T-helper 1 cell treated with Interleukin-12 subunit alpha and Interleukin-12 subunit beta and Interleukin-4 antibody, amounts not matched to agents 30 ng/mL and 1 ng/mL, for 36 hours (primary cell): Measurements from ENCODE around the gene PEX16. TPM values are rescaled to one million over a fixed set of nuclear protein-coding genes. Genes with fewer than 3 reads are reported as not detected.
"Not testable (repeated sequence)": the region's sequence is repeated elsewhere in the genome, so short reads cannot be mapped to it uniquely, and the experiment has no call there.

Experiments used
- intact Hi-C: fragments of 100-400 bp; cut with micrococcal nuclease; formaldehyde crosslinking; loops from one replicate; pipeline ENCODE4 v1.15.1; 2024
- total RNA-seq: library from RNA; stranded (reverse); gene quantifications from 2 replicates; pipeline ENCODE4 v1.2.3, GENCODE V29; 2022

PEX16 gene
- total RNA-seq, 1 donor from 2014 or later: 53.3 TPM

DNA sequence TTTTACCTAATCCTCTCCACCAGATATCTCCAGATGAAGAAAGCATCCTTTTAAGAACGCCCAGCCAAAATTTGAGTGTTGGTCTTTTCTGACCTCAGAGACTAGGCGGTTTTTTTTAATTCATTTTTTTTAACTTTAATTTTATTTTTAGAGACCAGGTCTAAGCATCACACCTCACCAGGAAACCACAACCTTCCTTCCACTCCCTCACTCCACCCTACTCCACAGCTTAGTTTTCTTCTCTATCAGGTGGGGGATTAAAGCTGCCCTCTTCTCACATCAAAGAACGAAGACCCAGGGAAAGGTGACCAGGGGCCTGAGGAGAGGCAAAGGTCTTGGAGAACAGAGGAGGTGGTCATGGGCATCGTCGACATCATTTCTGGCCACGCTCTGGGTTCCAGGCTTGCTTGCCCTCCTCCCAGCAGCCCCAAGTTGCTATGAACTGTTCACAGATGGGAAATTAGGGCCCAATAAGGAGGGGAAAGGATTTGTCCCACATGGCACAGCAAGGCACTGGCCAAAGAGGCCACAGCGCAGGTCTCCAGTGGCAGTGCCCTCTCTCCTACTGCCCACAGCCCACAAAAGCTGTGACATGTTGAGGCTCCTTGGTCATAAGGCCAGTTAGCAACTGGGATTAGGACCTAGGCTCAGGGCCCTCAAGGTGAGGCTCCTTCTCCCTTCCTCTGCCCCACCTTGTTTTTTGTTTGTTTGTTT lies 1.4 kb upstream of the PEX16 start:
- intact Hi-C loops: loop anchor here (1.0 to 5.0 kb wide), 18 partner anchors 20 to 1723 kb away; partner anchors contain the start of genes ARHGAP1, CKAP5, CRY2 and DDB2

DNA sequence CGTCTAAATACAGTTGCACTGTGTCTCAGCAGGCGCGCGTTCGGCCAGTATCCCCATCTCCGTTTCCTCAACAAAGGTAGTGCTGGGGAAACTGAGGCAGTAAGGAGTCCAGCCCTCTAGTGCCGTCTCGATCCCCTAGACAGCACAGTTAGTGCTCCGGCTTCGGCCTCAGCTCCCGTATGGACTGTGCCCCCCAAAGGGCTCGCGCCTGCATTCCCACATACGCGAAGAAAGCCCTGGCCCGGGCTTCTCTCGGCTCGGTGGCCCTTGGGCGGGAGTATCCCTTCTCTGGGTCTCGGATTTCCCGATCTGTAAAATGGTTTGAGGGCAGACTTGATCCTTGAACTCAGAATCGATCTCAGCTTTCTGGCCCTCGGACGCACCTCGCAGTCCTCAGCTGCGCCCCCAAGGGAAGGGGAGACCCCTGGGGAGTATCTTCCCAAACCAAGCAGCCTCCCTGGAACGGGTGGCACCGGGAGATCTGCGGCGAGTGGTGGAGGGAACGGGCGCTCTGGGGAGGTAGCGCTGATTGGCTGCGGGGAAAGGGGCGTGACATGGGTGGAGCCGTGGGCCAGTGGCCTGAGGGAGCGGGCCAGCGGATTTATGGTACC lies 759 bp upstream of the PEX16 start:
- intact Hi-C loops: loop anchor here (1.0 to 5.0 kb wide), 18 partner anchors 19 to 1724 kb away; partner anchors contain the start of genes ARHGAP1, CKAP5, CRY2 and DDB2

DNA sequence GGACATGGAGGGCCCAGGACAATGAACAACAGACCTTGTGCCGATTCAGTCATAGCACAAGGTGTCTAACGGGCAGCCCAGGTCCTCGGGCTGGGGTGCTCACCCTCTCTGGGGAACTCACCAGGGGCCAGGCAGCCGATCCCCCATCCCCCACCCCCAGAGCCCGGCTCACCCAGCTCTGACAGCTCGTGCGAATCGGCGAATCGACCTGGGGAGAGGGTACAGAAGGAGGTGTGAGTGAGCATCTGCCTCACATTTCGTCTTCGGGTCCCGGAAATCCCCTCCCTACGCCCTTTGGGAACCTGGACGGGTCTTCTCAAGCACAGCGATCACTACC lies 423 bp downstream of the PEX16 start:
- intact Hi-C loops: loop anchor here (2.0 to 5.0 kb wide), 5 partner anchors 320 to 1725 kb away; partner anchors contain the start of genes CKAP5, DGKZ, MTCH2 and PRDM11

DNA sequence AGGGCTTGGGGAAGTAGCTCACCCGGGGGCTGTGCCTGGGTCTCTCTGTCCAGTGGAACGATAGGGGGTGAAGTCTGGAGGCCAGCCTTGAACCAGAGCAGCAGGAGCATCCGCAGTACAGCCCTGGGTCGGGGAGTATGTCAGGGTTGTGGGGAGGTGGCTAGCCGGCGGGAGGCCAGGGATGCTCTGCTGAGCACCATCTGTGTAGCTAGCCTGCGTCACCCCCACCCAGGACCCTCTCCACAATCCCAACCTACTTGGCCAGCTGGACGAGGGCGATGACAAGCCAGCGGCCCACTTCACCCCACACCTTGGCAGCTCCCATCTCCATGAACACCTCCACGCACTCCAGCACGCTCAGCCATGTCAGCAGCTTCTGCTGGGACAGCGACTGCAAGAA lies 2.2 kb downstream of the PEX16 start:
- intact Hi-C loops: loop anchor here (5.0 kb wide), 4 partner anchors 322 to 1727 kb away; partner anchors contain the start of genes CKAP5, MTCH2 and PRDM11

DNA sequence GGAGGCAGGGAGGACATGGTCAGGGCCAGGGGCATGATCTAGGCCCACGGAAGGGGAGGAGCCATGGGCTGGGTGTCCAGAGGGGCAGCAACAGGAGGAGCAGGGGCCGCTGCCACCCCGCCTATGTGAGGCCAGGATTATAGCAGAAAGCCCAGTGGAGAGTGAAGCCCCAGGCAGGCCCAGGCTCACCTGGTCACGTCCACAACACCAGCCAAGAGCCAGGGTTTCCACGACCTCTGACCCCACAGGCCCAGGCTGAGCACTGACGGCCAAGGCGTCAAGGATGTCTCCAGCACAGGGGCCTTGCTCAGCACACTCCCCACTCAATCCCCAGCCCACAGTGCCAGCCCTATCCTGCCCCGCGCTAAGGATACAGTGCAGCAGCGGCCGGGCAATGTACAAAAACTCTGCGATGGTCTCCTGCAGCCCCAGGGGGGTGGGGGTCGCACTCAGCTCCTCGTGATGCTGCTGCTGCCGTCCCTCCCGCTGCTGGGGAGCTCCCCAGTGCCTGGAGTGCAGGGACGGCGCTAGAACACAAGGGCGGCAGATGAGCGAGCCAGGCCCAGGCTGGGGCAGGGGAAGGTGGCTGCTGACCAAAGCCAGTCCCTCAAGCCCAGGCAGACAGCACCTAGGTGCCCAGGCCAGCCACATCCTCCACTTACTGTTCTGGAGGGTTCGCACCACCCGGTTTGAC lies 3.6 kb downstream of the PEX16 start:
- intact Hi-C loops: no loop called here

DNA sequence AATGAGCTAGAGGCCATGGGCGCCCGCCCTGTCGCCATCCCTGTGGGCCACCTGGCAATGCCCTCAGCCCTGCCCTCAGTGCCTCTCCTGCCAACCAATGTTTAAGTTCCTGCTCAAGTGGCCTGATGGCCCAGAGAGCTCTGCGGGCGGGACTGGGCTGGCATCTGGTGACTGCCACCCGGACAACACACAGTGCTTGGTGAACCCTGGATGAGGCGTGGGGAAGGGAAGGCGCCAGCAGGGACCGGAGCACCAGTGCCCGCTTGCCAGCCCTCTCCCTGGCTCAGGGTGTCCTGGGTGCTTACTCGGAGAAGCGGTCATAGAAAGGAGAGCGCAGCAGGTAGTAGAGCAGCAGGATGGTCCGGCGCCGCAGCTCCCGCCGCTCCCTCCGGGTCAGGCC lies 4.2 kb downstream of the PEX16 start:
- intact Hi-C loops: no loop called here

DNA sequence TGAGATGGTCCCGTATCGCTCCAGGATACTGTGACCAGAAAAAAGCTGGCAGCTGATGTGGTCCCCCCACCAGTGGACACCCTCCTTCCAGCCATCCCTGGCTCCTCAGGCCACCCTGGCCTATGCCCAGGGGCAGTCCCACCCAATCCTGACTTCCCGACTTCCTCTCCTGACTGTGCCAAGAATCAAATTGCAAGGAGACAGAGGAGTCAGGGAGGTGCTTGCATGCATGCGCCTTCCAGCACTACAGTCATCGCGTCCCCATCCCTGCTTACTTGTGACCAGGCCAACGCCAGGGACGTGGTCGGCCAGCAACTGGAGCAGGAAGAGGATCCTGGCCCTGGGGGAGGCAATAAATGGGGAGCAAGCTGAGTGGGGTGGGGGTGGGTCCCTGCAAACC lies 7.1 kb downstream of the PEX16 start:
- intact Hi-C loops: no loop called here

DNA sequence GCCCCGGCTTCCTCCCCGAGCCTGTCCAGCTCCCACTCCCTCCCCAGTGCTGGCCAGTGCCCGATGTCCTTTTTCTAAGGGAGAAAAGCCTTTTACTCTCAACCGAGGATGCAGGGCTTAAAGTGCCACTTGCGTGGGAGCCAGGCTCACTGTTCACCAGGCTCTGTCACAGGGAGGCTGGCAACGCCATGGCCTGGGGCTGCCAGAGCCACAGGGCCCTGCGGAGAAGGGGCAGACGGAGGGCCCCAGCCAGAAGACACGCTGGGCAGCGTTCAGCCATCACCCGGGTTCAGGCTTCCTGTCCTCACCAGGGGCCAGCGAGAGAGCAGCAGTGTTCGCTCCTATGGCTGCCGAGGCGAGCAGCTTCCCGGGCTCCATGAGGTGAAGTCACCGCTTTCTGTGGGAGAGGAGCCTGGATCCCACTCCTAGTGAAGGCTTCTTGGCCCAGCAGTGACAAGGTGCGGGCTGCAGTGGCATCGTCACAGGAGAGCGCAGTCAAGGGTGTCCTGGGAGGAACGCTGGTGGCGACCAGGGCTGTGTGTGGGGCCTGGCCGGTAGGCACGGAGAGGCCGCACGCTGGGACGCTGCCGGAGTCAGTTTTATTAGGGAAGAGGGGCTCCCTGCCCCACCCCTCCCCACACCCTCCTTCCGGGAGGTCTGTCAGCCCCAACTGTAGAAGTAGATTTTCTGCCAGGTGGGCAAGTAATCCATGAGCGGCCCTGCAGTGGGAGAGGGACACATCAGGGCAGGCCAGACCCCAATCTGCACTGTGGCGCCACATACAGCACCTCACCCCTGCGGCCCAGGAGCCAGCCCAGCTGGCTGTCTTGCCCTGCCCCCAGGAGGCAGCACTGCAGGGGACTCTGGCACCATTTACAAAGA lies 7.8 kb downstream of the PEX16 start:
- intact Hi-C loops: no loop called here

DNA sequence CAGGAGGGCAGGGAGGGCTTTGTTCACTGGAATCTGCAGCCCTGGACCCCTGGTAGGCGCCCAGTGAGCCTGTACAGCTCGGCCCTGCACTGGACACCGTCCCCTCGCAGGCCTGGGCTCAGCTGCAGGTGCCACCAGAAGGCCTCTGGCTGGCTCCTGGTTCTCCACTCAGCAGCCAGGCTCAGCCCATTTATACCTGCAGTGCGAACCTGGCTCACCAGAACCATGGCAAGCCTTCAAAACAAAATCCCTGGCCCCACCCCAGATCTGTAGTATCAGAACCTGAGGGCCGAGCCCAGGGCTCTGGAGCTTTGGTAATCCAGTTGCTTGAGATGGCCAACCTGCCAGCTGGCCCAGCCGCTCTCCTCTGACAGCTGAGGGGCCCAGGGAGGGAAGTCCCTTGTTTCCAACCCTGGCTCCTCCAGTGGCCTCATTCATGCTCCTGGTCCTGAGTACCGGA lies 9.7 kb downstream of the PEX16 start:
- intact Hi-C loops: no loop called here

DNA sequence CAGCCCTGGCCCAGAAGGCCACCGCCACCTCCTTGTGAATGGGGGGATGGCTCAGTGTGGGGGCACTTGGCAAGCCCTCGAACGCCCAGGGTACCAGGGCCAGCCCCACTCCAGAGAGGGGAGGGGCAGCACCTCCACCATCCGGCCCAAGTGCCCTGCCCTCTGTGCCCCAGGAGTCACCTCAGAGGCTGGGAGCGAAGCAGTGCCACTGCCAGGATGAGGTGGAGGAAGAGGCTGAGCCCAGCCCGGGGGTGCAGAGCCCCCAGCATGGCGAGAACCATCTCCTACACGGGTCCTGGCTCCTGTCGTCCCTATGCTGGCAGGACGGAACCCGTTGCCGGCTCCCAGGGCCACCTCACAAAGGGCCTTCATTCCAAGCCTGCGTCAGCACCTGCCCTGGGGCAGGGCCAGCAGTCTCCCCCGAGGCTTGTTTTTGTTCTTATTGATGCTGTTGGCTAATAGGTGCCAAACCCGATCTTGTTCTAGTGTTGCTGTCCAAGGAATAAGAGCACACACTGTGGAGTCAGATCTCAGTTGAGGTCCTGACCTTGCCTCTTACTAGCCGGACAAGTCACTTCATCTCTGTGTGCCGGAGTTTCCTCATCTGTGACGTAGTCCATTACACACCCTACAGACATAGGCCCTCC lies 10.6 kb downstream of the PEX16 start, which contains the start of gene FREY1:
FREY1 (minus strand) TSS at position 307 of the 647 bp plus-strand sequence; CDS start at position 281, 26 bp downstream.
- intact Hi-C loops: no loop called here

DNA sequence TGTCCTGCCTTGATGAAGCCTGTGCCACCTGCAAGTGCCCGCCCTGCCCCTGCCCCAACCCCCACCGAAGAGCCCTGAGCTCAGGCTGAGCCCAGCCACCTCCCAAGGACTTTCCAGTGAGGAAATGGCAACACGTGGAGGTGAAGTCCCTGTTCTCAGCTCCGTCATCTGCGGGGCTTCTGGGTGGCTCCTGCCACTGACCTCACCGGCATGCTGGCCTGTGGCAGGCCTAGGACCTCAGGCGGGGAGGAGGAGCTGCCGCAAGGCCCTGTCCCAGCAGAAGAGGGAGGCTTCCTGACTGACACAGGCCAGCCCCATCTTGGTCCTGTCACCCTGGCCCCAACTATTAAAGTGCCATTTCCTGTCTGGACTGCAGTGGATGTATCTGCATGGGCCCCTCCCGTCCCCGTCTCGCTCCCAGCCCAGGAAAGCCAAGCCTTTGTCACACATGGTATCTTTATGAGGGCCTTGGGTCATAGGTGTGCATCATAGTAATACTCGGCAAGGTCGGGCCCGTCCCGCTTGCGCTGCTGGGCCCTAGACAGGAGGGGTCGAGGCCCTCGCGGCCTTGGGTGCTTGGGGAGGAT lies 11.5 kb downstream of the PEX16 start:
- intact Hi-C loops: no loop called here

DNA sequence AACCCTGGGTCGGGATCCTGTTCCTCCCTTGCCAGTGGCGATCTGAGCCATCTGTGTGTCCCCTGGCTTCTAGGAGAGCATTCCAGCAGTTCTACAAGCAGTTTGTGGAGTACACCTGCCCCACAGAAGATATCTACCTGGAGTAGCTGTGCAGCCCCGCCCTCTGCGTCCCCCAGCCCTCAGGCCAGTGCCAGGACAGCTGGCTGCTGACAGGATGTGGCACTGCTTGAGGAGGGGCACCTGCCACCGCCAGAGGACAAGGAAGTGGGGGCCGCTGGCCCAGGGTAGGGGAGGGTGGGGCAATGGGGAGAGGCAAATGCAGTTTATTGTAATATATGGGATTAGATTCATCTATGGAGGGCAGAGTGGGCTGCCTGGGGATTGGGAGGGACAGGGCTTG lies 12.1 kb downstream of the PEX16 start:
- intact Hi-C loops: not testable (repeated sequence)

DNA sequence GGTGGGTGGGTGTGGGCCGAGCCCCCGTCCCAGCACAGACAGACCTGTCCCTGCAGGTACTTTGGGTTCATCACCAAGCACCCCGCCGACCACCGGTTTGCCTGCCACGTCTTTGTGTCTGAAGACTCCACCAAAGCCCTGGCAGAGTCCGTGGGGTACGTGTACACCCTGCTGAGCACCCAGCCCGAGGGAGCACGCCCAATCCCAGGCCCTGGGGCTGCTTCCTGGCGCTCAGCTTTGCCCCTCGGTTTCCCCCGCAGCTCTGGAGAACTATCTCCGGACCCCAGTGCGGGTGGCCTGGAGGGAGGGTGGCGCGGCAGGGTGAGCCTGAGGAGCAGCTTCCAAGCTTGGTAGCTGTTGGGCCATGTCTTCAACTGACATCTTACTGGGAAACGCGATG lies 12.6 kb downstream of the PEX16 start:
- intact Hi-C loops: no loop called here

DNA sequence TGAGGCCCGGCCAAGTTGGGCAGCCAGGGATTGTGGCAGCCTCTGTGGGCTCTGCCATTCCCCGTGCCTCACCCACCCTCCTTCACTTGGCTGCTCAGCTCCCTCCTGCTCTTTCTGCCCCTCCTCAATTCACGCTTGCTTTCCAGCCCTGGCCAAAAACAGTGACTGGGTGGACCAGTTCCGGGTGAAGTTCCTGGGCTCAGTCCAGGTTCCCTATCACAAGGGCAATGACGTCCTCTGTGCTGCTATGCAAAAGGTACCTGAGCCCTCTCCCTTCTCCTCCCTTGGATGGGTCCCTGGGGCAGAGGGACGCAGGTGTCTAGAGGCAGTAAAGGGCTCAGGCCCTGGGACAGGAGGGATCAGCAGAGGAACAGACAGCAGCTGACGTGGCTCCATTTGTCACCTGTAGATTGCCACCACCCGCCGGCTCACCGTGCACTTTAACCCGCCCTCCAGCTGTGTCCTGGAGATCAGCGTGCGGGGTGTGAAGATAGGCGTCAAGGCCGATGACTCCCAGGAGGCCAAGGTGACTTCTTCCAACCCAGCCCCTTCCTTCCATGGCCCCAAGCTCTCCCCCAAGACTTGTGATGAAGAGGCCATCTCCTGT lies 13.3 kb downstream of the PEX16 start:
- intact Hi-C loops: no loop called here

DNA sequence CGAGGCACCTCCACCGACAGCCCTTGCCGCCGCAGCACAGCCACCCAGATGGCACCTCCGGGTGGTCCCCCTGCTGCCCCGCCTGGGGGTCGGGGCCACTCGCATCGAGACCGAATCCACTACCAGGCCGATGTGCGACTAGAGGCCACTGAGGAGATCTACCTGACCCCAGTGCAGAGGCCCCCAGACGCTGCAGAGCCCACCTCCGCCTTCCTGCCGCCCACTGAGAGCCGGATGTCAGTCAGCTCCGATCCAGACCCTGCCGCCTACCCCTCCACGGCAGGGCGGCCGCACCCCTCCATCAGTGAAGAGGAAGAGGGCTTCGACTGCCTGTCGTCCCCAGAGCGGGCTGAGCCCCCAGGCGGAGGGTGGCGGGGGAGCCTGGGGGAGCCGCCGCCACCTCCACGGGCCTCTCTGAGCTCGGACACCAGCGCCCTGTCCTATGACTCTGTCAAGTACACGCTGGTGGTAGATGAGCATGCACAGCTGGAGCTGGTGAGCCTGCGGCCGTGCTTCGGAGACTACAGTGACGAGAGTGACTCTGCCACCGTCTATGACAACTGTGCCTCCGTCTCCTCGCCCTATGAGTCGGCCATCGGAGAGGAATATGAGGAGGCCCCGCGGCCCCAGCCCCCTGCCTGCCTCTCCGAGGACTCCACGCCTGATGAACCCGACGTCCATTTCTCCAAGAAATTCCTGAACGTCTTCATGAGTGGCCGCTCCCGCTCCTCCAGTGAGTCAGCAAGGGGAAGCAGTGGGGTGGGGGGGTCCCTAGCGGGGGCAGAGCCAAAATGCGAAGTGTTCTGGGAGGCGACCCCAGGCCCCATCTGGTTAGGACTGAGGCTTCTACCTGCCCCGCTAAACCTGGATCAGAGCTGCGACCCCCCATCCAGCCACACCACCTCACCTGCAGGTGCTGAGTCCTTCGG lies 15.0 kb downstream of the PEX16 start:
- intact Hi-C loops: no loop called here

DNA sequence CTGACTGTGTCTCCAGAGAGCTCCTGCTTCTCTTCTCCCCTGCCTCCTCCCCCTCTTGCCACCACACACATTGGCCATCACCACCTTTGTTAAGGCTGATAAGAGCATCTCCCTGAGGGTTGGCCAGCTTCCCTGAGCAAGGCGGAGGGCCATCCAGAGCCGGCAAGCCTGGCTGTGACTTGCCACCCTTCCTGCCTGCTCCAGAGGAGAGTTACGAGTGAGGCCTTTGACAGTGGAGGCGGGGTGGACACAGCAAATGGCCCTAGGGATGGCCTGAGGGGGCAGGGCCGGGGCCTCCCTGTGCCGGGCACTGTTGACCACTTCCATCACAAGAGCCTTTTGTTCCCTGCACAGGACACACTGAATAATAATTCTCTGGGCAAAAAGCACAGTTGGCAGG lies 16.1 kb downstream of the PEX16 start:
- intact Hi-C loops: no loop called here

DNA sequence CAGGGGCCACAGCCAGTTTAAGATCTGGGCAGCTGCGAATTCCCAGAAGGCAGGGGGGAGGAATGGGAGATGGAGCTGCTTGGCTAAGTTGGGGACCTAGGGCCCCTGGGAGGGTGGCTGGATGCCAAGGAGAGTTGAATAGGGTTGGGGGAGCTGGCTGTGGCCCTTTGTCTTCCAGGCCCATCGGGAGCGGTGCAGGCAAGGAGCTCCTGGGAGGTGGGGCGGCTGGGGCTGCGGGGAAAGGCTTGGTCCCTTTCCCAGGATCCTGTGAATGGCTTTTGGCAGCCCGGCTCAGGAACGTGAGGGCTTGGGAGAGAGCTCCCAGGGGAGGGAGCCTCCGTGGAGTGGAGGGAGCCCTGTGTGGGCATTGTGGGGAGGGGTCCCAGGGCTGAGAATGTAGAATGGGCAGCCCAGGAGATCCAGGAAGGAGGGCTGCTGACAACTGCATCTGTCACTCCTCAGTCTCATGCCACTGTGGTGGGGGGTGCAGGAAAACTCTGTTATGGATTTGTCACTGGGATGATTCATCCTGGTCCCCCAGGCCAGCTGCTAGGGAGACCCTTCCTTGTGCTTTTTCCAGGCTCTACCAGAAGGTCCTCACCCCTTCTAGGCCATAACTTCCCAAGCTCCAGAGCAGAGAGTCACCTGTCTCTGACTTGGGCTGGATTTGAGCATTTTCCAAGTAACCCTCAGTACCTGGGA lies 16.6 kb downstream of the PEX16 start:
- intact Hi-C loops: no loop called here

DNA sequence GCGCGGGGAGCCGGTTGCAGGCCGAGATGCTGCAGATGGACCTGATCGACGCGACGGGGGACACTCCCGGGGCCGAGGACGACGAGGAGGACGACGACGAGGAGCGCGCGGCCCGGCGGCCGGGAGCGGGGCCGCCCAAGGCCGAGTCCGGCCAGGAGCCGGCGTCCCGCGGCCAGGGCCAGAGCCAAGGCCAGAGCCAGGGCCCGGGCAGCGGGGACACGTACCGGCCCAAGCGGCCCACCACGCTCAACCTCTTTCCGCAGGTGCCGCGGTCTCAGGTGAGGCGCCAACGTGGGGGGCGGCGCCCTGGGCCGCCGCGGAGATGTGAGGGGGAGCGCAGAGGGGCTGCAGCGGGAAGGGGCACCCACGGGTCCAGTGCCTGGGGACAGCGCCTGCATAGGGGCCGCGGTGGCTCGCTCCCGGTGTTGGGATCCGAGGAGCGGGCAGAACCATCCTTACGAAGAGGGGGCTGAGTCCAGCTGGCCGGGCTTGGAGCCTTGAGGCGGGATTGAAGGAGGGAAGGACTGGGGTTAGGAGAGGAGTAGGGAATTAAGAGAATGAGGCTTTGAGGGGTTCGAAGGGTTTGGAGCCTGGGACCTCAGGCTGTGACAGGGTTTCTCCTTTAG lies 17.4 kb downstream of the PEX16 start:
- intact Hi-C loops: not testable (repeated sequence)
